NOMO-1 treated with dmso at 0.1 percent for 144 hours (cell line): ENCODE data around the gene SCN2B.

Experiments used
- DNase-seq: peaks from one replicate; lab custom pipeline; 2025; ENCODE audit not compliant: unreplicated experiment; lab: John Stamatoyannopoulos, UW

The SCN2B gene

GRCh38 chr11:118154641-118155040 lies 21.8 kb downstream of the SCN2B start:
- DNase-seq, result no peak

- no peak for DNase-seq
Observed at GRCh38 chr11:118153976-118154375, 22.5 kb downstream of the SCN2B start.

- no peak for DNase-seq
Observed at GRCh38 chr11:118153516-118153915, 22.9 kb downstream of the SCN2B start.

GRCh38 chr11:118152552-118153471 lies 23.6 kb downstream of the SCN2B start, which contains the start of gene SCN4B:
TSS of gene SCN4B (minus strand) at chr11:118152823. CDS start at chr11:118152673, 150 bp downstream.
- DNase-seq, result no peak

- no peak for DNase-seq
Observed at GRCh38 chr11:118152020-118152551, 24.4 kb downstream of the SCN2B start.

- DNase-seq, result no peak
Observed at GRCh38 chr11:118151431-118151830, 25.0 kb downstream of the SCN2B start.

GRCh38 chr11:118149493-118149892 lies 26.9 kb downstream of the SCN2B start:
- no peak for DNase-seq

- DNase-seq, result no peak
Observed at GRCh38 chr11:118148856-118149255, 27.6 kb downstream of the SCN2B start.

- no peak for DNase-seq
Observed at GRCh38 chr11:118148240-118148639, 28.2 kb downstream of the SCN2B start.

- no peak for DNase-seq
Observed at GRCh38 chr11:118147502-118147901, 28.9 kb downstream of the SCN2B start.

GRCh38 chr11:118146554-118146953 lies 29.9 kb downstream of the SCN2B start:
- DNase-seq, result no peak

- peak; percentile 60 for DNase-seq
Observed at GRCh38 chr11:118145285-118146227, 30.9 kb downstream of the SCN2B start.

GRCh38 chr11:118144301-118145268 lies 31.9 kb downstream of the SCN2B start:
- no peak for DNase-seq

GRCh38 chr11:118143661-118144185 lies 32.7 kb downstream of the SCN2B start:
- no peak for DNase-seq

GRCh38 chr11:118142809-118143208 lies 33.6 kb downstream of the SCN2B start:
- peak; percentile 79 for DNase-seq

- no peak for DNase-seq
Observed at GRCh38 chr11:118142081-118142480, 34.4 kb downstream of the SCN2B start.

- DNase-seq, result no peak
Observed at GRCh38 chr11:118139578-118139977, 36.9 kb downstream of the SCN2B start.

- DNase-seq, result no peak
Observed at GRCh38 chr11:118138839-118139420, 37.5 kb downstream of the SCN2B start.

GRCh38 chr11:118136801-118137200 lies 39.6 kb downstream of the SCN2B start:
- no peak for DNase-seq
